K562 (cell line): ENCODE results near the gene HSPA1B. TPM values are rescaled to one million over a fixed set of nuclear protein-coding genes. Genes with fewer than 3 reads are reported as not detected.
A peak's percentile ranks its signal among the peaks of the same experiment; 100 is the strongest.

Experiments used
- ATAC-seq: fragments of 200-7000 bp; cut with Tn5 transposase; 3 replicates; pipeline ENCODE4 v1.9.1; 2020; ENCODE audit warnings: moderate library complexity
- BruUV-seq: library from RNA; stranded (reverse); fragments of 400-500 nt; replicated peaks from 2 replicates; lab custom pipeline; 2021; lab: Mats Ljungman, UMichigan
- CTCF ChIA-PET: fragments of 300-600 bp; formaldehyde crosslinking; extraction: SDS; loops from one replicate; lab custom pipeline; 2021; ENCODE audit warnings: low intra/inter-chr PET ratio; lab: Yijun Ruan, JAX
- POLR2A ChIA-PET: fragments of 300-600, 350-650 bp; sonication (Branson Sonifier 250); formaldehyde crosslinking; extraction: SDS; loops from one replicate; lab custom pipeline; 2021; ENCODE audit warnings: antibody characterized with exemption, inconsistent platforms; lab: Yijun Ruan, JAX
- DNase-seq, 4 experiments: peaks; one replicate each; pipeline versions ENCODE4 v3.0.0 to v3.0.0-alpha.2; 2011 to 2018; ENCODE audit warnings: low spot score in 3 of 4, mixed read lengths in 3 of 4; ENCODE audit errors: extremely low read depth in 1 of 4
- FAIRE-seq: peaks from 2 replicates; lab custom pipeline; 2011; peaks lifted over from hg19 to GRCh38; lab: Jason Lieb, UNC
- H2AFZ ChIP-seq: 2 replicates; pipeline ENCODE4 v1.6.0; 2011; ENCODE audit warnings: low read depth, low read length, control low read depth, inconsistent platforms
- H3K27ac ChIP-seq: fragments of 200-600 bp; 3 replicates; pipeline ENCODE4 v1.8.0; 2011; ENCODE audit warnings: low read depth, mild to moderate bottlenecking, control low read depth, inconsistent platforms, low read length, moderate library complexity, mixed read lengths; ENCODE audit errors: extremely low read depth
- H3K27me3 ChIP-seq, 2 experiments: fragments of 300-600 bp in 1 of 2; 2 replicates in 1 of 2; 3 replicates in 1 of 2; pipeline versions ENCODE4 v1.6.0 to v1.8.0; 2011; ENCODE audit warnings: inconsistent platforms in 2 of 2, low read length in 2 of 2, mild to moderate bottlenecking in 1 of 2, mixed read lengths in 1 of 2, moderate library complexity in 1 of 2; ENCODE audit not compliant: control insufficient read depth in 2 of 2, insufficient read depth in 2 of 2
- H3K36me3 ChIP-seq: fragments of 300-600 bp; 3 replicates; pipeline ENCODE4 v1.8.0; 2011; ENCODE audit warnings: mild to moderate bottlenecking, low read length, inconsistent platforms; ENCODE audit not compliant: control insufficient read depth, insufficient read depth
- H3K4me1 ChIP-seq, 2 experiments: fragments of 200-600 bp in 1 of 2; replicated peaks in 1 of 2; 2 replicates in 1 of 2; 3 replicates in 1 of 2; pipeline versions ENCODE4 v1.5.1 to v1.8.0; 2011; ENCODE audit warnings: inconsistent platforms in 2 of 2, low read length in 2 of 2, mild to moderate bottlenecking in 1 of 2, mixed read lengths in 1 of 2, moderate library complexity in 1 of 2; ENCODE audit not compliant: control insufficient read depth in 2 of 2, insufficient read depth in 2 of 2
- H3K4me2 ChIP-seq: 2 replicates; pipeline ENCODE4 v1.6.1; 2011; ENCODE audit warnings: low read length, control low read depth, inconsistent platforms, mixed read lengths; ENCODE audit not compliant: insufficient read depth
- H3K4me3 ChIP-seq: fragments of 200-600 bp; sonication (generic), shearing (Covaris generic); 2 replicates; pipeline ENCODE4 v1.5.1; 2016; ENCODE audit warnings: control low read depth, inconsistent platforms
- H3K79me2 ChIP-seq: fragments of 200-600 bp; 3 replicates; pipeline ENCODE4 v1.8.0; 2011; ENCODE audit warnings: low read length, inconsistent platforms; ENCODE audit not compliant: control insufficient read depth, insufficient read depth
- H3K9ac ChIP-seq, 2 experiments: 2 replicates each; pipeline versions ENCODE4 v1.6.0 to v1.6.1; 2011; ENCODE audit warnings: low read depth in 2 of 2, low read length in 2 of 2, control low read depth in 1 of 2, inconsistent platforms in 1 of 2, mild to moderate bottlenecking in 1 of 2, mixed read lengths in 1 of 2; ENCODE audit not compliant: insufficient read depth in 1 of 2
- H3K9me1 ChIP-seq: one replicate; pipeline ENCODE4 v1.6.0; 2011; ENCODE audit warnings: inconsistent platforms, mild to moderate bottlenecking, low read length, moderate library complexity; ENCODE audit not compliant: control insufficient read depth, insufficient read depth
- H3K9me3 ChIP-seq: replicated peaks from 2 replicates; pipeline ENCODE4 v1.5.1; 2011; ENCODE audit warnings: low read depth, low read length, inconsistent platforms; ENCODE audit not compliant: control insufficient read depth, insufficient read depth
- H4K20me1 ChIP-seq: replicated peaks from 2 replicates; pipeline ENCODE4 v1.6.1; 2011; ENCODE audit warnings: low read length, inconsistent platforms, mixed read lengths; ENCODE audit not compliant: control insufficient read depth, insufficient read depth
- CCNT2 ChIP-seq: IDR thresholded peaks from 2 replicates; pipeline ENCODE4 v1.6.1; 2011; ENCODE audit warnings: borderline replicate concordance, low read depth, mild to moderate bottlenecking, moderate library complexity, mixed read lengths, low read length; ENCODE audit not compliant: insufficient read length; ENCODE audit errors: extremely low read depth
- ETS1 ChIP-seq: conservative IDR thresholded peaks from 2 replicates; pipeline ENCODE4 v1.6.1; 2011; ENCODE audit warnings: low read depth, mild to moderate bottlenecking, low read length; ENCODE audit not compliant: control insufficient read depth
- PML ChIP-seq: IDR thresholded peaks from 2 replicates; pipeline ENCODE4 v1.6.1; 2012; ENCODE audit warnings: low read length, inconsistent platforms
- POLR2G ChIP-seq: fragments of 200-400 bp; formaldehyde crosslinking; IDR thresholded peaks from 2 replicates; pipeline ENCODE4 v1.6.1; 2017; ENCODE audit warnings: low read depth, mild to moderate bottlenecking, antibody characterized with exemption, low read length, moderate library complexity
- POLR3A ChIP-seq: IDR thresholded peaks from 2 replicates; pipeline ENCODE4 v1.6.1; 2011; ENCODE audit warnings: borderline replicate concordance, mild to moderate bottlenecking, moderate library complexity; ENCODE audit not compliant: insufficient read length, insufficient read depth; ENCODE audit errors: extremely low read depth
- RBFOX2 ChIP-seq: fragments of 200-400 bp; formaldehyde crosslinking; IDR thresholded peaks from 2 replicates; pipeline ENCODE4 v1.6.1; 2017; ENCODE audit warnings: low read depth, mild to moderate bottlenecking, low read length, moderate library complexity
- TAF15 ChIP-seq: fragments of 200-400 bp; formaldehyde crosslinking; IDR thresholded peaks from 2 replicates; pipeline ENCODE4 v1.6.1; 2017; ENCODE audit warnings: mild to moderate bottlenecking, low read depth, low read length, moderate library complexity
- ZNF75A ChIP-seq: fragments of 450-650 bp; formaldehyde crosslinking; IDR thresholded peaks from 2 replicates; pipeline ENCODE4 v1.4.0; 2020; ENCODE audit warnings: mild to moderate bottlenecking
- WGBS: fragments of 100-300 bp; shearing (Covaris generic); methylation state at CpG from one replicate; pipeline ENCODE4 v1.1.6; 2016; ENCODE audit warnings: low coverage, mixed read lengths; ENCODE audit not compliant: insufficient coverage; ENCODE audit errors: missing lambda C conversion rate; 5-methylcytosine and 5-hydroxymethylcytosine counted together
- in situ Hi-C: fragments of 300-500 bp; cut with MboI; formaldehyde crosslinking; loops from 4 replicates; pipeline ENCODE4 v1.15.0; 2018; ENCODE audit warnings: inconsistent platforms, mixed read lengths
- intact Hi-C: fragments of 100-400 bp; cut with micrococcal nuclease; formaldehyde crosslinking; loops from 2 replicates; pipeline ENCODE4 v1.14.2; 2022
- polyA plus RNA-seq, 8 experiments: library from polyadenylated mRNA; depleted of rRNA in 4 of 8; stranded (reverse) in 5 of 8; unstranded in 3 of 8; fragments of >200 nt; fragmentation: Nextera tagmentation in 2 of 8; fragmentation: Illumina TruSeq in 1 of 8; extraction: Ambion mirVana in 2 of 8; extraction: Trizol in 1 of 8; gene quantifications; 2 replicates each; pipeline versions ENCODE4 v1.2.1 to v1.2.3, GENCODE V29; 2011 to 2014; ENCODE audit warnings: inconsistent platforms in 1 of 8, missing spikeins in 1 of 8
- total RNA-seq, 7 experiments: library from RNA; depleted of rRNA in 6 of 7; stranded (reverse); fragments of >200 nt in 6 of 7; fragmentation: Illumina TruSeq in 2 of 7; extraction: Trizol in 2 of 7; gene quantifications; 2 replicates each; pipeline versions ENCODE4 v1.2.1 to v1.2.3, GENCODE V29; 2011 to 2021; ENCODE audit warnings: low replicate concordance in 1 of 7

Gene HSPA1B
- total and polyA plus RNA-seq, 9 of the 15 experiments (the other 6 are each of a cell fraction or from before 2014, with no cell fraction given), result 0.27 to 227 (median 51.2) TPM

DNA sequence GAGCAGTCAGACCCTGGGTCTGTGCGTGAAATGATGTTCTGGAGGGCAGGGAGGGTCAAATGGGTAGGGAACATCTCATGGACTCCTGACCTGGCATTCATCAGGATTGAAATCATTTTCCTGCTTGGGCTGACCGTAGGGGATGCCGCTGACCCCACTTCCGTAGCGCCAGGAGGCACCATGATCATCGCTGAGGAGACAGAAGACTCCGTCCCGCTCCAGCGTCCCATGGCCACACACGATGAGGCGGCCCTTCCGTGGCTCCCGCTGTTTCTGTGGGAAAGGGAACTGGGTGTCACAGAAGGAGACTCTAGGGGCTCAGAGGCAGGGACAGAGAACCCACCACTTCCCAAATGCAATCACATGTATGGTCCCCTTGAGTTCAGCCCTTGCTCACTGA, 32.8 kb downstream of the HSPA1B start:
- H3K9ac ChIP-seq, result peak overlapping the region in 1 of 2 experiments; percentile 40; a peak in 2 of 4 replicates
- in situ Hi-C loops, result loop anchor here (5.0 kb wide), 1 partner anchor 198 kb away; the partner anchor contains the start of genes C6orf47 and GPANK1
- H4K20me1 ChIP-seq, result no peaks in the 10 kb centered on the region
- POLR2A ChIA-PET, result interaction anchor here (0.6 to 6.2 kb wide), 8 partner anchors 10 to 209 kb away, joined by 3 to 91 read pairs (median 8); partner anchors contain the start of genes GPANK1 and HSPA1B
- H3K4me2 ChIP-seq, result no peak overlapping the region
- no peak for ATAC-seq
- peaks cover 9% of the 10 kb centered on the region for H3K9me1 ChIP-seq
- 95% methylated on average over 13 of the region's 13 CpGs for WGBS
- H3K27ac ChIP-seq, result no peak overlapping the region
- no peak for DNase-seq
- H3K27me3 ChIP-seq, result no peaks in the 10 kb centered on the region
- H3K79me2 ChIP-seq, result peaks cover 20% of the 10 kb centered on the region
- peaks cover 52% of the 10 kb centered on the region; the same call in 2 of the 3 replicates for H3K36me3 ChIP-seq
- FAIRE-seq, result no peak
- H2AFZ ChIP-seq, result no peak overlapping the region
- CTCF ChIA-PET, result no interaction called here
- no peak overlapping the region for H3K4me3 ChIP-seq
- no peaks in the 10 kb centered on the region for H3K9me3 ChIP-seq
- peaks cover 11 to 37% of the 10 kb centered on the region in 2 experiments; a peak in 4 of 5 replicates for H3K4me1 ChIP-seq
- intact Hi-C loops, result no loop called here
- no TSS peak for BruUV-seq
- TF ChIP-seq POLR2G (0 out of 2 replicates have a peak, but pooled peaks have one; percentile 18), PML (peak; percentile 23; the same call in 1 of the 2 replicates), TAF15 (0 out of 2 replicates have a peak, but pooled peaks have one; percentile 4), CCNT2 (peak; percentile 37), RBFOX2 (peak; percentile 41; the same call in 1 of the 2 replicates), ETS1 (no peak), POLR3A (no peak), ZNF75A (CRISPR knock-in tag) (no peak)
